Measurements from ENCODE around the gene ADGRL1. TPM values are rescaled to one million over a fixed set of nuclear protein-coding genes. Genes with fewer than 3 reads are reported as not detected.

Gene ADGRL1
- total and polyA plus RNA-seq, 5 experiments from 2014 or later, result 0.29 to 28.0 (median 0.96) TPM

DNA sequence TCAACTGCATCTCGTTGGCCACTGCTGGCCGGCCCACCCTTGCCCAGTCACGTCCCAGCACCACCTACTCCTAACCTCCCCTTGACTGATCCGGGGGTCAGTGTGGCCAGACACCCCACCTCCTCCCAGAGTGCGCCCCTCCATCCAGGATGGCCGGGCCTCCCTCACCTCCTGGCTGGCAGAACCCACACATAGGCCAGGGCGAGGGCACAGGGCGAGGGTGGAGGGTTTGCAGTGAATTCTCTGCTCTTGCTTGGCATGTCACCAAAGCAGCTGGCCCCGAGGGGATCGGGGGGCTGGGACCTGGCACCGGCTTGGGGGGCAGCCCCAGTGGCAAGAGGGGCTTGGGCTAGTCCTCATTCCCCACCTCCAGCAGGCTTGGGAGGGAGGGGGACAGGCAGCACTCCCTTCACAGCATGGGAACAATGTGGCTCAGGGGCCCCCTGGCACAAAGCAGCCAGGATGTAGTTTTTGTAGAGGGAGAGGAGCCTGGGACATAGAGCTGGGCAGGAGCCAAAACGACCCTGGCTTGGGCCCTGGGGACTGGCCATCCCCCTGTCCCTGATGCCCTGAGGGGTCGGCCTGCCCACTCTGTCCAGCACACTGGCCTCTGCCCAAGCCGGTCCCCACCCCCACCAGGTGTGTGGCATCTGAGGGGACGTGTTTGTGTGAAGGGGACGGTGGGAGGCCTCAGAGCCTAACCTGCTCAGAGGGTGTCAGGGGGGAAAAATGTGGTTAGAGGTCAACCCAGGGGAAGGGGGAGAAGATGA lies 41.1 kb downstream of the ADGRL1 start:
- H3K27me3 Mint-ChIP-seq, result no peaks in the 10 kb centered on the region
- peak overlapping the region in 1 of 10 donors; percentile 93 for H3K4me3 Mint-ChIP-seq
- peaks cover 20 to 33% (median 25%) of the 10 kb centered on the region in 4 donors for H3K4me1 Mint-ChIP-seq
- H3K36me3 Mint-ChIP-seq, result peaks cover 0 to 7% (median 5%) of the 10 kb centered on the region in 3 donors
- ATAC-seq, result no peak
- POLR2A ChIA-PET, result interaction anchor here (0.6 to 1.2 kb wide), 2 partner anchors 12 to 273 kb away, joined by 3 to 6 read pairs; no protein-coding TSS in a partner anchor
- no peak for DNase-seq
- peak overlapping the region in 4 of 10 donors; percentile 10 to 69 (median 30) for H3K27ac Mint-ChIP-seq
- no peaks in the 10 kb centered on the region for H3K9me3 Mint-ChIP-seq

DNA sequence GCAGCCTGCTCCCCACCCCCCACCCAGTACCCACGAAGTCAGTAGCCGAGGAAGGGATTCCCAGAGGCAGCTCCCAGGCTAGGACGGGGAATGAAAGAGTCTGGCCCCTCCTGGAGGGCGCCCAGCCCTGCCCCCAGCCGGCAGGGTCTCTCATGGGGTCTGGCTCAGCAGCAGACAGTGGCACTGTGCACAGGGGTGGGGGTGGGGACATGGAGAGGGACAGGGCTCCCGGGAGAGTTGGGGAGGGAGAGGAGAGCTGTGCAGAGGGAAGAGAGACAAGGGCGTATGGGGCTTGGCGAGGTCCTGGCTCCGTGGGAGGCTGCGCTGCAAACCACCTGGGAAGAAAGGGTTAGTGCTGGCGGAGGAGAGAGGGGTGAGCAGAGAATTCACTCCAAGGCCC lies 41.9 kb downstream of the ADGRL1 start:
- POLR2A ChIA-PET, result interaction anchor here (0.6 kb wide), 1 partner anchor 27 kb away, joined by 3 read pairs; no protein-coding TSS in a partner anchor
- Mint-ChIP-seq H3K36me3 (peaks cover 0 to 3% (median under 1%) of the 10 kb centered on the region in 3 donors), H3K27me3 (no peaks in the 10 kb centered on the region), H3K27ac (no peak overlapping the region), H3K4me3 (no peak overlapping the region), H3K9me3 (no peaks in the 10 kb centered on the region), H3K4me1 (peaks cover 18 to 33% (median 25%) of the 10 kb centered on the region in 4 donors)
- no peak for ATAC-seq
- DNase-seq, result no peak

DNA sequence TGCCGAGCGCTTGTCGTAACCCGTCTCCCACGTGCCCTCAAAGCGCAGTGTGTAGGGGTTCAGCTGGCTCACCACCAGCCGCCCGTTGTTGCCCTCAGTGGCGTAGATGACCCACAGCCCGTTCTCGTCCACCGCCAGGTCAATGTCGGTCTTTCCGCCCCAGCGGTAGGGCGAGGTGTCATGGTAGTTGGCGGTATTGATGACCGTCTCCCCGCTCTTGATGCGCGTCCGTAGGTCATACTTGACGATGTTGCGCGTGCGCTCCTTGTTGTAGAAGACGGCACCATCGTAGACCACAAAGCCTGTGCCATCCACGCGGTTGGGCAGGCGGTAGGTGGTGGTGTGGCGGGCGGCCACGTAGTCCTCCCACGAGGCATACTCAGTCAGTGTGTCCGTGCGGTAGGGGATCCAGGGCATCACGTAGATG lies 43.1 kb downstream of the ADGRL1 start:
- no peak overlapping the region for H3K4me3 Mint-ChIP-seq
- peaks cover 12 to 24% (median 19%) of the 10 kb centered on the region in 4 donors for H3K4me1 Mint-ChIP-seq
- H3K9me3 Mint-ChIP-seq, result no peaks in the 10 kb centered on the region
- H3K27me3 Mint-ChIP-seq, result no peaks in the 10 kb centered on the region
- peaks cover 0 to 7% (median 3%) of the 10 kb centered on the region in 3 donors for H3K36me3 Mint-ChIP-seq
- ATAC-seq (no peak), DNase-seq (no peak)
- H3K27ac Mint-ChIP-seq, result peak overlapping the region in 2 of 10 donors; percentile 15 to 47
- POLR2A ChIA-PET, result no interaction called here

GRCh38 chr19:14161305-14161704 lies 44.7 kb downstream of the ADGRL1 start:
- Mint-ChIP-seq H3K27ac (no peak overlapping the region), H3K27me3 (no peaks in the 10 kb centered on the region), H3K4me3 (no peak overlapping the region), H3K36me3 (peaks cover 0 to 14% (median 5%) of the 10 kb centered on the region in 3 donors), H3K4me1 (peaks cover 1 to 9% (median 7%) of the 10 kb centered on the region in 4 donors), H3K9me3 (no peaks in the 10 kb centered on the region)
- POLR2A ChIA-PET, result interaction anchor here (0.6 to 1.4 kb wide), 3 partner anchors 11 to 277 kb away, joined by 3 to 6 read pairs (median 5); no protein-coding TSS in a partner anchor
- ATAC-seq (no peak), DNase-seq (no peak)

- no peak for ATAC-seq
- Mint-ChIP-seq H3K4me1 (no peaks in the 10 kb centered on the region), H3K27ac (no peak overlapping the region), H3K9me3 (no peaks in the 10 kb centered on the region), H3K27me3 (no peaks in the 10 kb centered on the region), H3K36me3 (peaks cover 0 to 18% (median 5%) of the 10 kb centered on the region in 3 donors), H3K4me3 (no peak overlapping the region)
- no peak for DNase-seq
- POLR2A ChIA-PET, result interaction anchor here (0.6 to 1.4 kb wide), 3 partner anchors 10 to 12 kb away, joined by 3 to 5 read pairs (median 3); no protein-coding TSS in a partner anchor
Measured at GRCh38 chr19:14160017-14160703, 45.8 kb downstream of the ADGRL1 start.

DNA sequence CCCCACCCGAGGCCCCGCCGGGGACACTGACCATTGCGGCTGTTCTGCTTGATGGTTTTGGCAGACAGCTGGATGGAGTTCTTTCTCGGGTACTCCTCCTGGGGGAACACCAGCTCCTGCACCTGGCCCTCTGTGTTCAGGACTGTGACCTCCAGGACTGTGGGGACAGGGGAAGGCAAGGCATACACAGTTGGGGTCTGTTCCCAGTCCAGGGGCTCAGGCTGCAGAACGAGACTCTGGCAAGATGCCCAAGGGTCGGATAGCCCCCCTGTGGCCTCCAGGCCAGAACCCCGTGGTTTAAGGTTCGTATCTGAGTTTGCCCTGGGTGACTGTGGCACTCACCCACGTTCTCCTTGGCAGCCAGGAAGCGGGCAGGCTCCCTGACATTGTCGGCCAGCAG lies 46.9 kb downstream of the ADGRL1 start:
- DNase-seq (no peak), ATAC-seq (no peak)
- H3K9me3 Mint-ChIP-seq, result no peaks in the 10 kb centered on the region
- peaks cover 0 to 22% (median 5%) of the 10 kb centered on the region in 3 donors for H3K36me3 Mint-ChIP-seq
- H3K4me1 Mint-ChIP-seq, result no peaks in the 10 kb centered on the region
- peak overlapping the region in 2 of 10 donors; percentile 22 to 44 for H3K27ac Mint-ChIP-seq
- POLR2A ChIA-PET, result interaction anchor here (0.6 to 1.5 kb wide), 3 partner anchors 11 to 36 kb away, joined by 3 to 6 read pairs (median 3); no protein-coding TSS in a partner anchor
- no peak overlapping the region for H3K4me3 Mint-ChIP-seq
- no peaks in the 10 kb centered on the region for H3K27me3 Mint-ChIP-seq

DNA sequence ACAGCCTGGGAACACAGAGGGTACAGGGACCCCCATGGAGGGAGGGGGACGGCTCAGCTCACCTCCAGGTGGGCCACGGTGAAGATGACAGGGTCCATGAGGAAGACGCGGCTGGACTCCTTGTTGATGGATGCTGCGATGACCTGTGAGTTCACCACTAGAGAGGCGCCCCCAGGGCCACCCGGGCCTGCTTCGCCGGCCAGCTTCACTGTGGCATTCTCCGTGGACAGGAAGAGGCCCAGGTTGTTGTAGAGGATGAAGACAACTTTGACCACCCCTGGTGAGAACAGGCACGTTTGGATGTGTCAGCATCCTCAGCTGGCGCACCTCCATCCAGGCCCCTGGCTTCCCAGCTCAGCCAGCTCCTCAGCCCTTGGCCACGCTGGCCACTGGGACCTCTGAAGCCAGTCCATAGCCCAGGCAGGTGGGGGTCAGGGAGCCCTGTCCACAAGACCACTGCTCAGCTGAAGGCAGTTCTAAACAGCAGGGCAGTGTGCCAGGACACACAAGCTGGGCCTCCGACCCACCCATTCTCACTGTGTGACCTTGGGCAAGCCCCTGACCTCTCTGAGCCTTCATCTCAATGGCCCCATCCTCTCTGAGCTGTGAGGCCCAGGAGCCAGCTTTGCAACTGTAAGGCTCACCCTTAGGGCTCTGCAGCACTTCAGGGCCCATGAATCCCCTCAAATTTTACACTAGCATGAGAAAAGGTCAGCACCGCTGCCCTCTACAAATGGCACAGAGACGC lies 47.5 kb downstream of the ADGRL1 start:
- DNase-seq, result no peak
- ATAC-seq, result no peak
- Mint-ChIP-seq H3K27ac (peak overlapping the region in 1 of 10 donors; percentile 22), H3K27me3 (no peaks in the 10 kb centered on the region), H3K36me3 (peaks cover 0 to 22% (median 5%) of the 10 kb centered on the region in 3 donors), H3K9me3 (no peaks in the 10 kb centered on the region), H3K4me1 (no peaks in the 10 kb centered on the region), H3K4me3 (no peak overlapping the region)
- POLR2A ChIA-PET, result interaction anchor here (0.6 to 1.5 kb wide), 4 partner anchors 8 to 36 kb away, joined by 3 to 6 read pairs (median 3); no protein-coding TSS in a partner anchor

DNA sequence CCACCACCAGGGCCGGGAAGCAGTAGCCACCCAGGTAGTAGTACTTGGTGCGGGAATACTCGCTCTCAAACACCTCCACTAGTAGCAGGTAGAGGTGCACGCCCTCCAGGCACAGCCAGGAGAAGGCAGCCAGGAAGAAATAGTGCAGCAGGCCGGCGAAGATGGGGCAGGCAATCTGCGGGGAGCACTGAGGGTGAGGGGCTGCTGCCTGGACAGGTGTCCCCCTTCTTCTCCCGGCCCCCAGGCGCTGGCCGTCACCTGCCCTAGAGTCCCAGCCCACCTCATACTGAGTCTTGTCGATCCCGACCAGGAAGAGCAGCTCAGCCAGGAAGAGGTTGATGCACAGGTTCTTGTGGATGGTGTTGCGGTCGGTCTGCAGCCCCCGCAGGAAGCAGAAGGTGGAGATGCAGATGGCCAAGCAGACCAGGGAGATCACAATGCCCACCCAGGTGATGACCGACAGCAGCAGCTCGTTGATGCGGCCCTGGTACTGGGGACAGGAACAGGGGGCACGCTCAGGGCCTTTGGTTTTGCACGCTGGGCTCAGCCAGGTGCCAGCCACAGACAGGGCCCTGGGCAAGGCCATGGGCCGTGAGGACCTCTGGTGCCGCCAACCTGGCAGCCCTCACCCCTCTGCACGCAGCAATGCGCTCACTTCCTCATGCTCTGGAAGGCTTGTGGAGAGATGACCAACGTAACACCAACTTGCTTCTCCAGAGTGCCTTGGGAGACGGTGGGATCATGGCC lies 48.8 kb downstream of the ADGRL1 start:
- POLR2A ChIA-PET, result no interaction called here
- peaks cover 0 to 3% (median 0%) of the 10 kb centered on the region in 4 donors for H3K4me1 Mint-ChIP-seq
- H3K27me3 Mint-ChIP-seq, result no peaks in the 10 kb centered on the region
- ATAC-seq (no peak), DNase-seq (no peak)
- H3K4me3 Mint-ChIP-seq, result no peak overlapping the region
- peaks cover 0 to 26% (median 4%) of the 10 kb centered on the region in 3 donors for H3K36me3 Mint-ChIP-seq
- H3K27ac Mint-ChIP-seq, result peak overlapping the region in 2 of 10 donors; percentile 60 to 62
- H3K9me3 Mint-ChIP-seq, result no peaks in the 10 kb centered on the region

DNA sequence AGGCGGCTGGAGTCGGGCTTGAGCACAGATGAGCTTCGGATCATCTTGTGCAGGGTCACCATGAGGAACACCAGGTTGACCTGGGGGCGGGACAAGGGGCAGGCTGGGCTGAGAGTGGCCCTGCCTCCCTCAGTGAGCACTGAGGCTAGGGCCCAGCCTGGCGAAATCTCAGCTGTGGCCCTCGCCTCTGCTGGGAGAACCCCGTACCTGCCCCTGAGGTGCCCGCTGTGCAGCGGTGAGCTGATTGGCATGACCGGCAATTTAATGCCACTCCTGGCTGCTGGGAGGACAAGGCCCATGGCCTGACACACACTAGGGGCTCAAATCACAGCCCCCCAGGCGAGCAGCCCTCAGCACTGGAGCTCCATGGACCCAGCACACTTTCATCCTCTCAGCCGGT lies 49.8 kb downstream of the ADGRL1 start:
- Mint-ChIP-seq H3K4me1 (peaks cover 0 to 3% (median 0%) of the 10 kb centered on the region in 4 donors), H3K9me3 (no peaks in the 10 kb centered on the region), H3K4me3 (no peak overlapping the region), H3K27me3 (no peaks in the 10 kb centered on the region), H3K36me3 (peaks cover 0 to 28% (median 4%) of the 10 kb centered on the region in 3 donors), H3K27ac (no peak overlapping the region)
- ATAC-seq, result no peak
- POLR2A ChIA-PET, result interaction anchor here (0.7 kb wide), 1 partner anchor 31 kb away, joined by 3 read pairs; no protein-coding TSS in a partner anchor
- no peak for DNase-seq

GRCh38 chr19:14155371-14155770 lies 50.6 kb downstream of the ADGRL1 start:
- DNase-seq (no peak), ATAC-seq (no peak)
- Mint-ChIP-seq H3K27ac (peak overlapping the region in 1 of 10 donors; percentile 25), H3K4me3 (no peak overlapping the region), H3K4me1 (peaks cover 0 to 6% (median 0%) of the 10 kb centered on the region in 4 donors), H3K27me3 (no peaks in the 10 kb centered on the region), H3K9me3 (no peaks in the 10 kb centered on the region), H3K36me3 (peaks cover 0 to 28% (median 4%) of the 10 kb centered on the region in 3 donors)
- POLR2A ChIA-PET, result no interaction called here

DNA sequence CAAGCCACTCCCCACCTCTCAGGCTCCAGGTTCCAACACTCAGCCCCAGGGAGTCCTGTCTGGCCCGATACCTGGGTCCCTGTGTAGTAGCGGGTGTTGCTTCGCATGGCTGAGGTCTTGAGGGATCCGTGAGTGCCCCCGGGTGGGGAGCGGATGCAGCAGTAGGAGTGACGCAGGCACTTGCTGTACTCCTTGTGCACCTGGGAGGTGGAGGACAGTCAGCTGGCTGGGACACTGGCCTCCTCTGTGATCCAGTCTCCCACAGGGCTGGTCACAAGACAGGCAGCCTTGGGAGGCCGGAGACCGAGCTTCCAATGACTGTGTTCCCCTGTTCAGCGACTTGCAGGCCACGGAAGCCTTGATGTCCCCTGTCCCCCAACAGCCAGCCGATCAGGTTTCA lies 53.3 kb downstream of the ADGRL1 start:
- Mint-ChIP-seq H3K27me3 (no peaks in the 10 kb centered on the region), H3K9me3 (no peaks in the 10 kb centered on the region), H3K4me1 (peaks cover 16 to 30% (median 25%) of the 10 kb centered on the region in 4 donors), H3K4me3 (no peak overlapping the region), H3K36me3 (peaks cover 0 to 20% (median 4%) of the 10 kb centered on the region in 3 donors), H3K27ac (peak overlapping the region in 8 of 10 donors; percentile 14 to 92 (median 58))
- POLR2A ChIA-PET, result interaction anchor here (0.9 to 1.0 kb wide), 2 partner anchors 13 to 17 kb away, joined by 3 to 8 read pairs; no protein-coding TSS in a partner anchor
- ATAC-seq (no peak), DNase-seq (no peak)
